GM18498 (cell line): ENCODE results near the gene CACNA1F.

Source experiments
- ATAC-seq: cut with Tn5 transposase; IDR thresholded peaks from one replicate; pipeline ENCODE4 v1.9.1; 2021; ENCODE audit warnings: mild to moderate bottlenecking, moderate library complexity; ENCODE audit not compliant: unreplicated experiment

CACNA1F gene

DNA sequence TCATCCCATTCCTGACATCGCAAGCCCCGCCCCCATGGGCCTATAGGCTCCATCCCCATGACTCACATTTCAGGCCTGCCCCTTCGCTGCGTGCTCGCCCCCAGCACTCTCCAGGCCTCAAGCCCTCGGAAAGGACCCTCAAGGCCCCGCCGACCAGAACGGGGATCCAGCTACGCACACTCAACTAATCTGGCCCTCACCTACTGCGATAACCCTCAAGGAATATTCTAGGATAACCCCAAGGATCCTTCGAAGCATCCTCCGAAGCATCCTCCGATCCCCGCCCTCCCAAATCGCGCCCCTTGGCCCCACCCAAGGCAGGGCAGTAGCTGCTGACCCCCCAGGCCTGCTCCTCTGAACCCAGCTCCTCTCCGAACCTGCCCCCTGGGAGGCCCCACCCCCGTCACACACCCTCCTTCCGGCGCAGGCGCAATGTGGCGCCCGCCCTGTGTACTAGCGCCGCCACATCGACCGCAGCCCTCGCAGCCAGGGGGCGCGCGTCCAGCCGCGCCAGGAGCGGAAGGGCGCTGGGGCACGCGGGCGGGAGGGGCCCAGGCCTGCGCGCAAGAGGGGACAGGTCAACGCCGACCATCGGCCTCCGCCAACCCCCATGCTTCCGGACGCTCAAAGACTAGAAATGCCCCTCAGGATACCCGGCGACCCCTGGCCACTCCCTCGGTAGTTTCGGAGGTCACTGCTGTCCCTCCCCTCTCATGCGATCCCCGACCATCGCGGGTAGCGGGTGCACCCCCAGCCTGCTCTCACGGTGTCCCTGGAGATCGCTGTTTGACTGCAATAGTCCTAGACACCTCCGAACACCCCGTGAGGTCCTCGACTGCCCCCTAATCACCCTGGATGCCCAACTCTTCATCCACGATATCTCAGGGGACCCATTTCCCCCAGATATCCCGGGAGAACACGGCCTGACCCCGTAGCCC lies 77.0 kb downstream of the CACNA1F start:
- ATAC-seq = peak; percentile 93

DNA sequence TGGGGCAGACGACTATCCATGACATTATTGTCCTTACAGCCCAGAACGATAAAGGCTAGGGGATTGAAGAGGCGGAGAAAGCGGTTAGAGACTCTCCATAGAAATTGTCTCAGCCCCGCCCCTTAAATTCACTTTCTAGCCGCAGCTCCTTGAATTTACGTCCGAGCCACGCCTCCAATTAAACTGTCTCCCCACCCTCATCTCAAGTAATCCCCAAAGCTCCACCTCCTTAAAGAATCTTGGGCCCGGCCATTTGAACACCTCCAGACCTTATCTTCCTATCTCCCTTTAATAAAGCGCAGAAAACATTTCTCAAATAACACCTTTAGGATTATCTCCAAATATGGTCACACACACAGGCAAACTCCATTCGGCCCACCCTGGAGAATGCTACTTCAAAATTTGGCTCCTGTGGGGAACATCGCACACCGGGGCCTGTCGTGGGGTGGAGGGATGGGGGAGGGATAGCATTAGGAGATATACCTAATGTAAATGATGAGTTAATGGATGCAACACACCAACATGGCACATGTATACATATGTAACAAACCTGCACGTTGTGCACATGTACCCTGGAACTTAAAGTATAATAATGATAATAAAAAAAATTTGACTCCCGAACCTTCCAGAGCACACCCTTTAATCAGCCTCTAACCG lies 77.8 kb downstream of the CACNA1F start:
- peak; percentile 26 for ATAC-seq
